ENCODE results near the gene SYNGR4.
"Not testable (repeated sequence)": the region's sequence is repeated elsewhere in the genome, so short reads cannot be mapped to it uniquely, and the experiment has no call there.

SYNGR4 gene, protein sequence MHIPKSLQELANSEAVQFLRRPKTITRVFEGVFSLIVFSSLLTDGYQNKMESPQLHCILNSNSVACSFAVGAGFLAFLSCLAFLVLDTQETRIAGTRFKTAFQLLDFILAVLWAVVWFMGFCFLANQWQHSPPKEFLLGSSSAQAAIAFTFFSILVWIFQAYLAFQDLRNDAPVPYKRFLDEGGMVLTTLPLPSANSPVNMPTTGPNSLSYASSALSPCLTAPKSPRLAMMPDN

DNA sequence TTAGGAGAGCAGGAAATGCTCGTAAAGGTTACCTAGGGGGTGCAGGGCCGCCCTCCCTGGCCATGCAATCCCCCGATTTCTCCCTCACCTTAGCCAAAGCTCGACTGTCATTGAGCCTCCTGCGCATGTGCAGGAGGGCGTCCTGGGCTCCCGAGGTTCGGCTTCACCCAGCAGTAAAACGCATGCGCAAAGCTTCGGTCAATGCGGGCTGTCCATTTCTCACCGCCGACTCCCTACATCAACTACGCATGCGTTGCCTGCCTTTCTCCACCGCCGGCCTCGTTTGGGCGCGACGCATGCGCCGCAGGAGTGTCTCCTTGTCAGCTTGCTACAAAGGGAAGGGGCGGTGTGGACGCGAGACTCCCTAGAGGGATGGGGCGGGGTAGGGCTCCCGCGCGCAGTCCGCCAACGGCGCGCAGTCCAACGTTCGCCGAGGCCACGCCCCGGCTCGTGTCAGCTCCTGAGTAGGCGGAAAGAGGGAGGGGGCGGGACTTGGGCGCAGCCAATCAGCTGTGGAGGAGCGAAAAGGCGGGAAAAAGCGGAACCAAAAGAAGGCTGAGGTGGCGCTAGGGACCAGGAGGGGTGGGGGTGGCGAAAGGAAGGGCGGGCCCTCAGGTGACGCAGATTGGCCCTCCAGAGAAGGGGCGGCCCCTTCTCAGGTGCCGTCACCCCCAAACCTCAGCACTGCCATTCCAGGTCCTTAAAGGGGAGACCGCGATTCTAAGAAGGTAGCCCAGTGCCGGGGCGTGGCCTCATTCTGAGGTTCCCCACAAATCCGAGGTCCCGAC, at the start of gene SYNGR4, which contains the start of gene TMEM143:
Gene SYNGR4 (plus strand): TSS at position 558 of the 788 bp plus-strand sequence. CDS start 1,476 bp downstream, outside the sequence.
Gene TMEM143 (minus strand): TSS at position 131 of the 788 bp plus-strand sequence. CDS start 20 bp downstream, at position 111.
- peak; percentile 100 for DNase-seq (ENCODE audit: low spot score)

DNA sequence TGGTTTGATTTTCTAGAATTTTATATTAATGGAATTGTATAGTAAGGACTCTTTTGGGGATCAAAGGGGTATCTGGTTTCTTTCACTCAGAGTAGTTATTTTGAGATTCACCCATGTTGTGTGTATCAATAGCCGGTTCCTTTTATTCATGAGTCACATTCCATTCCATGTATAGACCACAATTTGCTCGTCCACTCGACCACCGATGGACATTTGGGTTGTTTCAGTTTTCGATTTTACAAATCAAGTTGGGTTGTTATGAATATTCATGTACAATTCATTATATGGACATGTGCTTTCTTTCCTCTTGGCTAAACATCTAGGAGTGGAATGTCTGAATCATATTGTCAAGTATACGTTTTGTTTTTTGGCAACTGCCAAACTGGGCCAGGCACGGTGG, 48.5 kb upstream of the SYNGR4 start:
- no peak for DNase-seq (ENCODE audit: low spot score)

DNA sequence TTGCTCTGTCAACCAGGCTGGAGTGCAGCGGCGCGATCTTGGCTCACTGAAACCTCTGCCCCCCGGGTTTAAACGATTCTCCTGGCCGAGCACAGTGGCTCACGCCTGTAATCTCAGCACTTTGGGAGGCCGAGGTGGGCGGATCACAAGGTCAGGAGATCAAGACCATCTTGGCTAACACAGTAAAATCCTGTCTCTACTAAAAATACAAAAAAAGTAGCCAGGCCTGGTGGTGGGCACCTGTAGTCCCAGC, 46.5 kb upstream of the SYNGR4 start:
- DNase-seq (ENCODE audit: low spot score): not testable (repeated sequence)

DNA sequence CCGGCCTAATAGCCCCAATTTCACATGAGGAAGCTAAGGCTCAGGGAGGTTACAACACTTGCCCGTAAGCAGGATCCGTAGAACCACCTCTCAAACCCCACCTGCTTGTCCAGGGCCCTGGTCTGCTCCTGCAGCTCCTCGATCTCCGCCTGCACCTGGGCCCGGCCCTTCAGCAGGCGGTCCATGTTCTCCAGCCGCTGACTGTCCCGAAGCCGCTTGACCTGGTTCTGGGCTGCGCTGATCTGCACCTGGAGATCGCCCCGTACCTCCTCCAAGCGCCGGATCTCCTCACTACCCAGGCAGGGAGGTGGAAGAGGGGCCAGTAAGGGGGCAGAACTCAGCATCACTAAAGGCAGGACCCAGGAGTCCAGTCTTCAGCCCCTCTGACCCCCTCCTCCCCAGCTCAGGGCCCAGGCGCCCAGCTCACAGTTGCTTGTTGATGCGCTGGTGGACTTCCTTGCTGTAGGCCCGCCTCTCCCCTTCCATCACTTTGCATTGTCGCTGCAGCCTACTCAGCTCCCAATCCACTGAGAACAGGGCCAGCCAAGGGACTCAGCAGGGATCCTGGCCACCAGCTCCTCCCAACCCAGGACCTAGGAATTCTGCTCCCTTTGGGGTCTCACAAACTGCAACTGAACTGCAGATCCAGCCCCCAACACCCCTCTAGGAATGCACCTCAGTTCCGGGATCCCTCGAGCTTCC, 45.7 kb upstream of the SYNGR4 start:
- DNase-seq (ENCODE audit: low spot score): no peak

- DNase-seq (ENCODE audit: low spot score): peak; percentile 63
Observed at GRCh38 chr19:48319647-48320541, 44.3 kb upstream of the SYNGR4 start.

DNA sequence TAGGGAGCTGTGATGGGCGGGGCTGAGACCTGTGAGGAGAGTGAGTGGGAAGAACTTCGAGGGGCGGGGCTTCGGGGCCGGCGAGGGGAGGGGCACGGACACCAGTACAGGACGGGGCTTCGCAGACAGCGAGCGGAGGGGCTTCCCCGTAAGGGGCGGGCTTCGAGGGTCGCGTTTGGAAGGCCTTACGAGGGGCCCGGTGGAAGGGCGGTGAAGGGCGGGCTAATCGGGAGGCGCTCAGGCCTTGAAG, 42.9 kb upstream of the SYNGR4 start:
- peak; percentile 96 for DNase-seq (ENCODE audit: low spot score)

DNA sequence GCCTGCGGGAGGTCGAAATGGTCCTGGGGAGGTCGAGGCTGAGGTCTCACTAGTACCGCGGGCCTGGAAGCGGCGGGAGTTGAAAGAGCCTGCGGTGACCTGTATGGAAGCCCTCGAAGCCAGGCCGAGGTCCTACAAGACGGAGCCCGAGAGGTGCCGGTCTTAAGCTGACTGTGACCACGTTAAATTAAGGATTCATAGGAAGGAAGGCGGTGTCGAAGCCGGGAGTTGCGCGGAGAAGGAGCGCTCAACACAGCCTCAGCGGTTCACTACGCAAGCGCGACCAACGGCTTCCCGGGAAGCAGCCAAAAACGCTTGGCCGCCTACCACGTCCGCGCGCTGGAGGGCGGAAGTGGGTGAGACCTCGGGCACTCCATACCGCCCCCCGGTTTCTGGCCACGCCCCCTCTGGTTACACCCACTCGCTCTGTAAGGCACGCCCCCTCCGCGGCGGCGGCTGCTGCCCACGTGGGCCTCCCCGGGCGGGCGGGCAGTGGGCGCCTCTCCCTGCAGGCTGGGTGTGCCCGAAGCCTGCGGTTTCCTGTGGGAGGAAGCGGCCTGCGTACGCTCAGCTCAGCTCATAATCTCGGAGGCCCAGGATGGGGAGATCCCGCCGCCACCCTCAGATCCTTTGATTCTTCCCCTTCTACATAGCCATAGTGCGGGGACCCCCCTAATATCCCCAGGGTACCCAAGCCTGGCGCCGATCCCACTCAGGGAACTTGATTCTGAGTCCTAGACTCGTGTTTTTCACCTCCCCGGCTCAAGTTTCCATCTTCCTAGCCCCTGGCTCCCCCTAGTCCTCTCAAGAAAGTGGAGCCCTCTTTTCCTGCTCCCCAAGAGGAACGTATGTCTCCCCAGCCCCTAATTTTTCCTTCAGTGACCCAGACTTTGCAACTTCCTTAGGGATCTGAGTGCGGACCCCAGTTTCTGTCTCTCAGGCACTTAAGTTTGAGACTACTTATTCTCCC, 42.3 kb upstream of the SYNGR4 start:
- DNase-seq (ENCODE audit: low spot score): peak; percentile 97

DNA sequence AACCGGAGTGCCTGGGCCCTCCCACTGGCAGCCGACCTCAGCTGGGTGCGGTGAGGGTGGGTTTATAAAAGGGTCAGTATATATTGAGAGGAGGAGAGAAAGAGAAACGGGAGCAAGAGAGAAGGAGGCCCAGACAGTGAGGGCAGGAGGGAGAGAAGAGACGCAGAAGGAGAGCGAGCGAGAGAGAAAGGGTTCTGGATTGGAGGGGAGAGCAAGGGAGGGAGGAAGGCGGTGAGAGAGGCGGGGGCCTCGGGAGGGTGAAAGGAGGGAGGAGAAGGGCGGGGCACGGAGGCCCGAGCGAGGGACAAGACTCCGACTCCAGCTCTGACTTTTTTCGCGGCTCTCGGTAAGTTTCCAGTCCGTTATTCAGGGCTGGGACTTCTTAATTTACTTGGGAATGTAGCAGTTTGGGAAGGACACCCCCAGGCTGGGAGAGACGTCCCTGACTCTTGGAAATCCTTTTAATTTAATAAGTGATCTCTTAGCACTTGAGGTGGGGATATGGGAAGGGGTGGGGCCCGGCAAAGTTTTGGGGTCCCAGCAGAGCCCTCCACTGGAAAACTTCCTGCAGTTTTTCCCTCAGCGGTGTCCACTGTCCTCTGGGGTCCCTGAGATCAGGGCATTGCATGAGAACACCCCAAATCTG, 38.8 kb upstream of the SYNGR4 start, which contains the start of gene EMP3:
Gene EMP3 (plus strand): TSS at position 288 of the 646 bp plus-strand sequence. CDS start 1,293 bp downstream, outside the sequence.
- peak; percentile 82 for DNase-seq (ENCODE audit: low spot score)

GRCh38 chr19:48329167-48329891, 34.8 kb upstream of the SYNGR4 start:
- no peak for DNase-seq (ENCODE audit: low spot score)

- no peak for DNase-seq (ENCODE audit: low spot score)
Observed at GRCh38 chr19:48330012-48330681, 34.0 kb upstream of the SYNGR4 start.

DNA sequence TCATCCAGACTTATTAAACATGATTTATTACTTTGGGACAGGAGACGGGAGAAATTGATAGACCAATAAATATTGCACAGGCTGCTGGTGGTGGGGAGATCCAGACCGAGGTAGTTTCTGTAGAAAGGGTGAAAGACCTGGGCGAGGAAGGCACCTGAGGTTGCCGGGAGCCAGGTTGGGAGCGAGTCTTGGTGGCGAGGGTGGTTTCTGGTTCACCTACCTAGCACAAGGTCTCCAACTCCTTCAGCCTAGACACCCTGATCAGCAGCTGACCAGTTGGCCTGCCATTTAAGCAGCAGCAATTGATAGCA, 31.9 kb upstream of the SYNGR4 start:
- no peak for DNase-seq (ENCODE audit: low spot score)

- peak; percentile 98 for DNase-seq (ENCODE audit: low spot score)
Observed at GRCh38 chr19:48332662-48333466, 31.3 kb upstream of the SYNGR4 start.

DNA sequence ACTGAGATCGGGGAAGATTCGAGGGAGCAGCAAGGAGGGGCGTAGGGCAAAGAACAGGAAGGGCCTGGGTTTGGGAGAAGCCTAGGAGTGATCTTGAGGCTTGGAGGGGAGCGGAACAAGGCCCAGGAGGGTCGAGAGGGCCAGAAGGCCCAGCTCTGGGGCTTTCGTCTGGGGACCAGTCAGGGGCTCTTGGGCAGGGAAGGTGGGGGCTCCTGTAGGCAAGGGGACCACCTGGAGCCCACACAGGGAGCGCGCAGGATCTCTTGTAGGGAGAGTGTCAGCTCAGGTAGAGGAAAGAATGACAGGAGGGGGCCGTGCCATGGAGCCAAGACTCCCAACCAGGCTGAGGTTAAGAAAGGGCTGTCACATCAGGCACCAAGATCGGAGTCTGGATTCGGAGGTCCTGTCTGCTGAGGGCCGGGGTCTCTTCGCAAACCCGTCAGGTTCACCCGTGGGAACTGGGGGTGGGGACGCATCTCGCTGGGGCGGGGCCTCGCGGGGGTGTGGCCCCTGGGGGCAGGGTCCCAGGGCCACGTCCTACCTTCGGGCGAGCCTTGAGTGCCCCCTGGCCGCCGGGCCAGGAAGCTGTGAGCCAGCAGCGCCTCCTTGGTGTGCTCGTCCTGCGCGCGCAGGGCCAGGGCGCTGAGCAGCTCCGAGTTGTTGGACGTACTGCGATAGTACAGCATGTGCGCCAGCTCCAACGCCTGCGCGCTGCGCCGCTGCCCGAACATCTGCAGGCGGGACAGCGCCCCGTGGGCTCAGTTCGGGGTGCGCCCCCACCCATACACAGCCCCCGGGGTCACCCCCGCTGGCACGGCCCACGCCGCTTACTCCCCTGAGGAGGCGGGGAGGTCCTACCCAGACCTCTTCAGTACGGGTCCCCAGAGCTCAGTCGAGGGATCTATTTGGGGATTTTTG, 30.4 kb upstream of the SYNGR4 start:
- peak; percentile 95 for DNase-seq (ENCODE audit: low spot score)

DNA sequence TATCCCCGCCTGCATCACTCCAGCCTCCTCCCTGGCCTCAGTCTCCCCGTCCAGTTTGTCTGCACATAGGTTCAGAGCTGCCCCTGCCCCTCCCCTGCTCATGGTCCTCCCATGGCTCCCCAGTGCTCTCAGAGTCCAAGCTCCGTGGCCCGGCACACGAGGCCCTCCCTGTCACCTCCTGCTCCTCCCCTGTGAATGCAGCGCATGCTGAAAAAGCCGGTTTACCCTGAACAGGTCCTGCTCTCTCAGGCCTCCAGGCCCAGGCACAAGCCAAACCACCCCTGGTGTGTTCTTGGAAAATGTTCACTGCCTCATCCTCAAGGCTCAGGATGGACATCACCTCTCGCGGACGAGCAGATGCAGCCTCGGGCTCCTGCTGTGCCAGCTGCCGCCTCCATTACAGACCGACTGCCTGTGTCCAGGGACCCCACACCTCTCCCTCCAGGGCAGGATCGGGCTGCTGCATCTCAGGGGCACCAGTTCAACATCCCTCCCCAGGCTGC, 25.9 kb upstream of the SYNGR4 start:
- no peak for DNase-seq (ENCODE audit: low spot score)

DNA sequence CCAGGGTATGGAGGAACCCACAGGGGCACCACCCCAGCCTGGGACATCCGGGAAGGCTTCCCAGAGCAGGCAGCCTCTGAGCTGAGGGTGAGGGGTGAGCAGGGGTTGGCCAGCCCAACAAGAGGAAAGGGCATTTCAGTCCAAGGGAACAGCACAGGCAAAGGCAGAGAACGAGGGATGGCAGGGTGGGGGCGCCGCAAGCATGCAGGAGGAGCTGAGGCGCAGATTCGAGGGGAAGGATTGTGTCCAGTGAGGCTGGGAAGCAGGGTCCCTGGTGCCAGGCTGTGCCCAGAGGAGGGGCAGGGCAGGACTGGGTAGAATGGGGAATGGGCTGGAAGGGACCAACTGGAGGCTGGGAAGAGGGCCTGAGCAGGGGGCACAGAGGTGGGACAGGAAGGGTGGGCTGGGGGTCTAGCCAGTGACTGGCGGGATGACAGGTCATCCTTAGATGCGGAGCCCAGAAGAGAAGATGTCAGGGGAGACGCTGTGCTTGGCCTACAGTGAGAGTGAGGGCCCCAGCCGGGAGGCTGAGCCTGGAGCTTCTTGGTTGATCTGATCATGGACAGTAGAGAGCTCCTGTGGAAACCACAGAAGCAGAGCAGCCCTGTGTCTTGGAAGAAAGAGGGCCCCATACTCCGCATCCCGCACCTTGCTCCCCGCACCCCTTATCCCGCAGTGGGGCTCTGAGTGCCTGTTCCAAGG, 25.2 kb upstream of the SYNGR4 start:
- DNase-seq (ENCODE audit: low spot score): no peak

DNA sequence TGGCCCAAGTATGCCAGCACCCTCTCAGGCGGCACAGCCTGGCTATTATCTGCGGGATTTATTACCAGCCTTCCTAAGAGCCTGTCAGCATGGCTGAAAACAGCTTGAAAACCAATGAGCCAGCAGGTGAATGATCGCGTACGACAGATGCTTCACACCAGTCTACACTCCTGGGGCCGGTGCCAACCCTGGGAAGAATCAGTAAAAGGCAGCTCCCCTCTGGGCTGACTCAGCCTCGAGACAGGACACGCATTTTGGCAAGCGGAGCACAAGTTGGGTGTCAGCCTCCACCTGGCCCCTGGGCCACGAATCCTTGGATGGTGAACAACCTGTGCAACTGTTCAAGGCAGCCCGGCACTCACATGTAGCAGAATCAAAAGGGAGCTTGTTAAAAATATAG, 23.2 kb upstream of the SYNGR4 start:
- no peak for DNase-seq (ENCODE audit: low spot score)

All from COLO829 (cell line).